Epithelial cell of esophagus (primary cell): ENCODE results near the gene COG5.
A peak's percentile ranks its signal among the peaks of the same experiment; 100 is the strongest.

ENCODE experiments used
- DNase-seq: peaks from one replicate; pipeline ENCODE4 v3.0.0; 2010; ENCODE audit warnings: low read depth
- H3K4me3 ChIP-seq: 2 replicates; pipeline ENCODE4 v1.5.1; 2011; ENCODE audit warnings: mild to moderate bottlenecking, low read length, control low read depth
- TF ChIP-seq, protein P1 (sequence below): IDR thresholded peaks from 2 replicates; pipeline ENCODE4 v1.5.1; 2011; ENCODE audit warnings: low read depth, mild to moderate bottlenecking, low read length, control low read depth, inconsistent platforms; ENCODE audit not compliant: insufficient read depth; ENCODE audit errors: missing control alignments

The COG5 gene

GRCh38 chr7:107581387-107582013 lies 17.8 kb upstream of the COG5 start:
- no peak for DNase-seq
- peak overlapping the region; percentile 78 for H3K4me3 ChIP-seq
- TF ChIP-seq, protein P1, sequence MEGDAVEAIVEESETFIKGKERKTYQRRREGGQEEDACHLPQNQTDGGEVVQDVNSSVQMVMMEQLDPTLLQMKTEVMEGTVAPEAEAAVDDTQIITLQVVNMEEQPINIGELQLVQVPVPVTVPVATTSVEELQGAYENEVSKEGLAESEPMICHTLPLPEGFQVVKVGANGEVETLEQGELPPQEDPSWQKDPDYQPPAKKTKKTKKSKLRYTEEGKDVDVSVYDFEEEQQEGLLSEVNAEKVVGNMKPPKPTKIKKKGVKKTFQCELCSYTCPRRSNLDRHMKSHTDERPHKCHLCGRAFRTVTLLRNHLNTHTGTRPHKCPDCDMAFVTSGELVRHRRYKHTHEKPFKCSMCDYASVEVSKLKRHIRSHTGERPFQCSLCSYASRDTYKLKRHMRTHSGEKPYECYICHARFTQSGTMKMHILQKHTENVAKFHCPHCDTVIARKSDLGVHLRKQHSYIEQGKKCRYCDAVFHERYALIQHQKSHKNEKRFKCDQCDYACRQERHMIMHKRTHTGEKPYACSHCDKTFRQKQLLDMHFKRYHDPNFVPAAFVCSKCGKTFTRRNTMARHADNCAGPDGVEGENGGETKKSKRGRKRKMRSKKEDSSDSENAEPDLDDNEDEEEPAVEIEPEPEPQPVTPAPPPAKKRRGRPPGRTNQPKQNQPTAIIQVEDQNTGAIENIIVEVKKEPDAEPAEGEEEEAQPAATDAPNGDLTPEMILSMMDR = no peak

DNA sequence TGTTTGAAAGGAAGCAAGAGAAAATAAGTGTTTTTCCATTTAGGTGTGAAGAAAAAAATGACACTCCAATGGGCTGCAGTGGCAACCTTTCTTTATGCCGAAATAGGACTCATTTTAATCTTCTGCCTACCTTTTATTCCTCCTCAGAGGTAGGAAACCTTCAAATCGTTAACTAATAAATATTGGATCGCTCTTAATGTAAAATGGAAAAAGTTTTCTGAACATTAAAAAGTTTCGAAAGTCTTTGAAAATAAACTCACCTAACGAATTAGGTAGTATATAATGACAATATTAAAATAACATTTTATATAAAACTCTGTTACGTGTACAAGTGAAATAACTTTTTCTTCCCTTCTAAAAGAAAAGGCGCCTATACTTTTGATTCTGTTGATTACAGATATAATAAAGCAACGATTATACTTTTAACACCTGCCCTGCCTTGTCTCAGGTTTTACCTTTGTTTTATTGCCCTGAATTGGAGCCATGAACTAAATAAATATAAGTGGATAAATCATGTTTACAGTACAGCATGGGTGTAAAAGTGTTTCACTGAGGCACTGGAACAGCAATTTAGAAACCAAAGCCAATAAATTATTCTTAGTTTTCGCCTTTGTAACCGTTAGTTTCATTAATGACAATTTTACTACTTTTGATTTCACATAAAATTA lies 17.1 kb upstream of the COG5 start:
- DNase-seq = no peak
- H3K4me3 ChIP-seq = peak overlapping the region; percentile 78
- TF ChIP-seq, protein P1 = no peak

GRCh38 chr7:107579885-107580715 lies 16.4 kb upstream of the COG5 start, which contains the start of gene BCAP29:
BCAP29 (plus strand) TSS chr7:107580246; CDS start chr7:107580773, 527 bp downstream.
- TF ChIP-seq, protein P1 = peak; percentile 17
- peak within 1 kb of the TSS; percentile 78 for H3K4me3 ChIP-seq
- peak; percentile 67 for DNase-seq

DNA sequence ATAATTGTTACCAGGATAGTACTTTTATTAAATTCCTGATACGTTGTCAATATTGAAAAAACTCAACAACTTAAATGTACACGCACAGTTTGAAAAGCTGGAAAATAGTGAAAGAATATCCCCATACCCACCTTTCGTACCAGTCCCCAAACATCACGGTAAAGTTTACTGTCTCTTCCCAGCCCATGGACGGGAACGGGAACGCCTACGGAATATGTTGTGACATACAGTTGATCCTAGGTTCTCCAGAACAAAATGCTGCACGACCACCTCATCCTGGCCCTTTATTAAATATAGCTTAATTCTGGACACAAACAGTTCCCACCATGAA lies 15.8 kb upstream of the COG5 start:
- peak overlapping the region; percentile 78 for H3K4me3 ChIP-seq
- TF ChIP-seq, protein P1 = no peak
- DNase-seq = no peak

- no peak for DNase-seq
- H3K4me3 ChIP-seq = no peak overlapping the region
- TF ChIP-seq, protein P1 = no peak
Measured at GRCh38 chr7:107573537-107573936, 9.8 kb upstream of the COG5 start.

DNA sequence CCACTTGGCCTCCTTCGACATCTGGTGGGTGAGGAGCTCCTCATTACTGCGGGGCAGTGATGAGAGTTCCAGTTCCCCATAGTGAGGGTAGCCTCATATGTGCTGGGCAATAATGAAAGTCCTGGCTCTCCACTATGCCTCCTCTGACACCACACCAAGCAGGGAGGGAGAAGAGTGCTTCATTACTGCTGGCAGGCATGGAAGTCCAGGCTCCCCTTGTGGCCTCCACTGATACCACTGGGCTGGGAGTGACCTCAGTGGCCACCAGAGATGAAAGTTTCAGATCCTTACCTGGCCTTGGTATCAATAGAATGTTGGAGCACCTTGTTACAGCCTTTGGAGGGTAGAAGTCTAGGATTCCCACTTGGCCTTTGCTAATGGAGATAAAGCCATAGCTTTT lies 6.6 kb upstream of the COG5 start:
- H3K4me3 ChIP-seq = no peak overlapping the region
- no peak for DNase-seq

More for the DNA sequence above, 6.6 kb upstream of the COG5 start:
- TF ChIP-seq, protein P1 = no peak
